ENCODE results near the gene RARS1.

RARS1 gene

GRCh38 chr5:168467755-168468330 lies 18.4 kb upstream of the RARS1 start:
- no peak overlapping the region for H3K4me3 Mint-ChIP-seq
- no peaks in the 10 kb centered on the region for H3K27me3 Mint-ChIP-seq (ENCODE audit: low read depth)
- H3K4me1 Mint-ChIP-seq (ENCODE audit: low read depth) = no peaks in the 10 kb centered on the region
- no peaks in the 10 kb centered on the region for H3K9me3 Mint-ChIP-seq
- no peaks in the 10 kb centered on the region for H3K36me3 Mint-ChIP-seq (ENCODE audit: low read depth)
- no peak for DNase-seq (ENCODE audit: low spot score)
- H3K27ac Mint-ChIP-seq = no peak overlapping the region

- Mint-ChIP-seq H3K27ac (no peak overlapping the region), H3K4me1 (ENCODE audit: low read depth) (no peaks in the 10 kb centered on the region), H3K27me3 (ENCODE audit: low read depth) (peaks cover 2% of the 10 kb centered on the region), H3K36me3 (ENCODE audit: low read depth) (no peaks in the 10 kb centered on the region), H3K4me3 (no peak overlapping the region), H3K9me3 (no peaks in the 10 kb centered on the region)
- DNase-seq (ENCODE audit: low spot score) = no peak
These were observed 17.4 kb upstream of the RARS1 start for GRCh38 chr5:168468836-168469235.

GRCh38 chr5:168469816-168470215 lies 16.5 kb upstream of the RARS1 start:
- H3K9me3 Mint-ChIP-seq = no peaks in the 10 kb centered on the region
- H3K27ac Mint-ChIP-seq = no peak overlapping the region
- no peak overlapping the region for H3K4me3 Mint-ChIP-seq
- peaks cover 2% of the 10 kb centered on the region for H3K27me3 Mint-ChIP-seq (ENCODE audit: low read depth)
- H3K4me1 Mint-ChIP-seq (ENCODE audit: low read depth) = no peaks in the 10 kb centered on the region
- DNase-seq (ENCODE audit: low spot score) = no peak
- no peaks in the 10 kb centered on the region for H3K36me3 Mint-ChIP-seq (ENCODE audit: low read depth)

- no peak overlapping the region for H3K27ac Mint-ChIP-seq
- H3K4me1 Mint-ChIP-seq (ENCODE audit: low read depth) = no peaks in the 10 kb centered on the region
- H3K4me3 Mint-ChIP-seq = no peak overlapping the region
- DNase-seq (ENCODE audit: low spot score) = no peak
- H3K36me3 Mint-ChIP-seq (ENCODE audit: low read depth) = no peaks in the 10 kb centered on the region
- H3K9me3 Mint-ChIP-seq = no peaks in the 10 kb centered on the region
- H3K27me3 Mint-ChIP-seq (ENCODE audit: low read depth) = peaks cover 2% of the 10 kb centered on the region
These were observed 14.5 kb upstream of the RARS1 start for GRCh38 chr5:168471785-168472184.

GRCh38 chr5:168472329-168472728 lies 13.9 kb upstream of the RARS1 start:
- Mint-ChIP-seq H3K36me3 (ENCODE audit: low read depth) (no peaks in the 10 kb centered on the region), H3K27me3 (ENCODE audit: low read depth) (peaks cover 6% of the 10 kb centered on the region), H3K9me3 (no peaks in the 10 kb centered on the region), H3K4me1 (ENCODE audit: low read depth) (peaks cover 3% of the 10 kb centered on the region), H3K4me3 (no peak overlapping the region), H3K27ac (no peak overlapping the region)
- no peak for DNase-seq (ENCODE audit: low spot score)

DNA sequence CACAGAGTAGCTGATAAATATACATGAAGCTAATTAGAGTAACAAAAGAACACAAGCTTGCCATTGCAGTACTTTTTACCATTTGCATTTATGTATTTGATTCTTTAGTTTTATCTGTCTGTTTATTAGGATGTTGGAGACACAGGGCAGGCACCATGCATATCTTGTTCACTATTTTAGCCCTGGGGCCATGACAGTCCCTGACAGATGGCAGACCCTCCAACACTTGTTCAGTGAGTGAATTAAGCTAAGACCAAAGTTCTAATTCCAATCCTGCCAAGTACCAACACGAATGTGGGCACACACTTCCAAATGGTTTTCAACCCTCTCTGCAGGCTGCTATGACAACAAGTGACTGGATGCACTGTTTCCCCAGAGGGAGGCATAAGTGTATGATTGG lies 12.0 kb upstream of the RARS1 start:
- Mint-ChIP-seq H3K4me1 (ENCODE audit: low read depth) (peaks cover 4% of the 10 kb centered on the region), H3K27ac (no peak overlapping the region), H3K27me3 (ENCODE audit: low read depth) (peaks cover 7% of the 10 kb centered on the region), H3K9me3 (no peaks in the 10 kb centered on the region), H3K36me3 (ENCODE audit: low read depth) (no peaks in the 10 kb centered on the region), H3K4me3 (no peak overlapping the region)
- DNase-seq (ENCODE audit: low spot score) = no peak

DNA sequence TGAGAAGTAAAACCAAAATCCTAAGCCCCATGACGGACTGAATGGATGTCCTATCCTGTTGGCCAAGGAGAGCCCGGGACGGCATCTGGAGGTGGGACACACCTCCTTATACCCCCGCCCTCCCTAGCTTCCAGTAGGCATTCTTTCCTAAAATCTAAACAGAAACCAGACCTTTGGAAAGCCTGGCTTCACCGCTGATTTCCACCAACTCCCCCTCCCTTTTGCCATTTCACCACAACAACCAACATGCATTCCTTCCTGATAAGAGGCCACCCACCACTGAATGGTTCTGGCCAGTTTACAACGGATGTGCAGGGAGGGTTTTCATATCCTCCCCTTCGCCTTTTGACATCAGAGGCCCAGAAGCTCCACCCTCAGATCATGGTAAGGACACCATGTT lies 9.2 kb upstream of the RARS1 start:
- Mint-ChIP-seq H3K27me3 (ENCODE audit: low read depth) (peaks cover 9% of the 10 kb centered on the region), H3K4me1 (ENCODE audit: low read depth) (peaks cover 10% of the 10 kb centered on the region), H3K4me3 (no peak overlapping the region), H3K36me3 (ENCODE audit: low read depth) (no peaks in the 10 kb centered on the region), H3K9me3 (no peaks in the 10 kb centered on the region), H3K27ac (no peak overlapping the region)
- DNase-seq (ENCODE audit: low spot score) = no peak

DNA sequence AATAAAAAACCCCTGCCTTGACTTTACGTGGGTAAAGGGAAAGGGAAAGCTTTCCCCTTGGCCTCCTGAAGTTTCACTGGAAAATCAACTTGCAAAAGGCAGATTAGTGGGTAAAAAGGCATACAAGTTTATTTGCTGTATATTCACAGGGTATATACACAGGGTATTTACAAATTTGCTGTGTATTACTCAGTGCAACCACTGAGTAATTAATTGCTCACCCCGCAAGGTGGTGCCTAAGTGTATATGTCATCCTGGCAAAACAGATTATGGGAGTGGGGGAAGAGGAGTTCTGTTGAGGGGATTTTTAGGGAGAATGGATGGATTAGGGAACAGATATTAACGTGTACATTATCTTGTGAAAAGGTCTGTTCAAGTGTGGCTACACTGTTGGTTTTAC lies 7.1 kb upstream of the RARS1 start:
- Mint-ChIP-seq H3K27me3 (ENCODE audit: low read depth) (peaks cover 8% of the 10 kb centered on the region), H3K9me3 (no peaks in the 10 kb centered on the region), H3K4me3 (no peak overlapping the region), H3K4me1 (ENCODE audit: low read depth) (peaks cover 14% of the 10 kb centered on the region), H3K27ac (no peak overlapping the region), H3K36me3 (ENCODE audit: low read depth) (no peaks in the 10 kb centered on the region)
- DNase-seq (ENCODE audit: low spot score) = no peak

- no peak for DNase-seq (ENCODE audit: low spot score)
- Mint-ChIP-seq H3K27me3 (ENCODE audit: low read depth) (peaks cover 8% of the 10 kb centered on the region), H3K27ac (no peak overlapping the region), H3K4me3 (no peak overlapping the region), H3K9me3 (no peaks in the 10 kb centered on the region), H3K4me1 (ENCODE audit: low read depth) (peaks cover 19% of the 10 kb centered on the region), H3K36me3 (ENCODE audit: low read depth) (no peaks in the 10 kb centered on the region)
These were observed 5.7 kb upstream of the RARS1 start for GRCh38 chr5:168480601-168481000.

GRCh38 chr5:168481330-168481788 lies 4.9 kb upstream of the RARS1 start:
- Mint-ChIP-seq H3K27me3 (ENCODE audit: low read depth) (peaks cover 8% of the 10 kb centered on the region), H3K9me3 (no peaks in the 10 kb centered on the region), H3K27ac (no peak overlapping the region), H3K36me3 (ENCODE audit: low read depth) (no peaks in the 10 kb centered on the region), H3K4me1 (ENCODE audit: low read depth) (peaks cover 24% of the 10 kb centered on the region), H3K4me3 (no peak overlapping the region)
- no peak for DNase-seq (ENCODE audit: low spot score)

DNA sequence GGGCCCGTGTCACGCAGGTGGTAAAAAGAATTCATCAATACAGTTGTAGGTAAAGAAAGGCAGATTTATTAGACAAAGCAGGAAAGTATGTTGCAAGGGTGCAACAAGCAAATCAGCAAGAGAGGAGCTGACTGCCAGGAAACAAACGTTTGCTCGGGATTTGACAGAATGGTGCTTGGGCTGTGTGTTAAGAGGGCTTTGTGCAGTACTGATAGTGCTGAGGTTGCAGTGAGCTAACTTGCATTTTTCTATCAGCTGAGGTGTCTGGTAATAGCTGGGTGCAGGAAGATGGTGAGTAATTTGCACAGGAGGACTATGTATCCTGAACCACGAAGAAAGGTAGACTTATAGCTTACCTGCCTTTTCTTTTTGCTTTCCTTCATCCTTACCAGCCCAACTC lies 3.9 kb upstream of the RARS1 start:
- no peak overlapping the region for H3K4me3 Mint-ChIP-seq
- no peak overlapping the region for H3K27ac Mint-ChIP-seq
- peaks cover 3% of the 10 kb centered on the region for H3K27me3 Mint-ChIP-seq (ENCODE audit: low read depth)
- H3K36me3 Mint-ChIP-seq (ENCODE audit: low read depth) = peaks cover 5% of the 10 kb centered on the region
- peaks cover 26% of the 10 kb centered on the region for H3K4me1 Mint-ChIP-seq (ENCODE audit: low read depth)
- no peaks in the 10 kb centered on the region for H3K9me3 Mint-ChIP-seq
- no peak for DNase-seq (ENCODE audit: low spot score)

DNA sequence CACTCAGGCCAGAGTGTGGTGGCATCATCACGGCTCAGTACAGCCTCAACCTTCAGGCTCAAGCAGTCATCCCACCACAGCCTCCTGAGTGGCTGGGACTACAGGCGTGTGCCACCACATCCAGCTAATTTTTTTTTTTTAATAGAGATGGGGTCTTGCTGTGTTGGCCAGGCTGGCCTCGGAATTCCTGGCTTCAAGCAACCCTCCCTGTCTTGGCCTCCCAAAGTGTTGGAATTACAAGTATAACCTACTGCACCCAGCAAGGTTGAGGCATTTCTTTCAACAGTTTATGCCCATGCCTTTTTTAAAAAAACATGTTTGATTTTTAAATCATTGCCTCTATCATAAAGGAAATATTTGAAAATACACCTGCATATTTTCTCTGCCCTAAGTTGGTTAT lies 2.8 kb downstream of the RARS1 start:
- Mint-ChIP-seq H3K36me3 (ENCODE audit: low read depth) (peaks cover 38% of the 10 kb centered on the region), H3K4me3 (no peak overlapping the region), H3K4me1 (ENCODE audit: low read depth) (peaks cover 24% of the 10 kb centered on the region), H3K9me3 (no peaks in the 10 kb centered on the region), H3K27me3 (ENCODE audit: low read depth) (no peaks in the 10 kb centered on the region), H3K27ac (no peak overlapping the region)
- no peak for DNase-seq (ENCODE audit: low spot score)

- Mint-ChIP-seq H3K4me1 (ENCODE audit: low read depth) (peaks cover 5% of the 10 kb centered on the region), H3K36me3 (ENCODE audit: low read depth) (peaks cover 57% of the 10 kb centered on the region), H3K9me3 (no peaks in the 10 kb centered on the region), H3K4me3 (no peak overlapping the region), H3K27me3 (ENCODE audit: low read depth) (no peaks in the 10 kb centered on the region), H3K27ac (no peak overlapping the region)
- DNase-seq (ENCODE audit: low spot score) = no peak
These were observed 7.8 kb downstream of the RARS1 start for GRCh38 chr5:168494057-168494555.

DNA sequence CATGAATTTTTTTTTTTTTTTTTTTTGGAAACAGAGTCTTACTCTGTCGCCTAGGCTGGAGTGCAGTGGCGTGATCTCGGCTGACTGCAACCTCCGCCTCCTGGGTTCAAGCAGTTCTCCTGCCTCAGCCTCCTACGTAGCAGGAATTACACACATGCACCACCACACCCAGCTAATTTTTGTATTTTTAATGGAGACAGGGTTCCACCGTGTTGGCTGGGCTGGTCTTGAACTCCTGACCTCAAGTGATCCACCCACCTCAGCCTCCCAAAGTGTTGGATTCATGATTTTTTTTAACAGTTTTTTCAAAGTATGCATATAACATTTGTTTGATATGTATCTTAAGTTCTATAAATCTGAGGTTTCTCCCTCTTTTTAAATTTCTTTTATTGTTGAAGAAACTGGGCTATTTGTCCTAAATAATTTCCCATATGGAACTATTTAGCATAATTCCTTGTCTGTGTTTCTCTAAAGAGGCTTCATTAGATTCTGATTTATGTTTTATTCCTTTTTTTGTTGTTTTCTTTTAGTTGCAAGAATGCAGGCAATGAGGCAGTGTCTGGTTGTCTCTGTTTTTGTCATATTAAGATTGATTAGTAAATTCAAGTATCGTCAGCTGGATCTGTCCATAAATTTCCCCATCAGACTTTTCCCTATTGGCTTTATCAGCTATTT lies 16.4 kb downstream of the RARS1 start:
- no peaks in the 10 kb centered on the region for H3K9me3 Mint-ChIP-seq
- H3K27ac Mint-ChIP-seq = no peak overlapping the region
- no peaks in the 10 kb centered on the region for H3K4me1 Mint-ChIP-seq (ENCODE audit: low read depth)
- H3K4me3 Mint-ChIP-seq = no peak overlapping the region
- H3K27me3 Mint-ChIP-seq (ENCODE audit: low read depth) = no peaks in the 10 kb centered on the region
- DNase-seq (ENCODE audit: low spot score) = no peak
- H3K36me3 Mint-ChIP-seq (ENCODE audit: low read depth) = peaks cover 35% of the 10 kb centered on the region

All from T-helper 2 cell treated with Interferon-gamma antibody and Interleukin-4, amounts not matched to agents 5 μg/mL and 100 μg/mL, for 36 hours (primary cell).